Common myeloid progenitor, CD34-positive (primary cell): Measurements from ENCODE around the gene FN3K. TPM values are rescaled to one million over a fixed set of nuclear protein-coding genes. Genes with fewer than 3 reads are reported as not detected.

Experiments
- CTCF ChIA-PET: fragments of 350-600 bp; sonication (Branson Sonifier 250); formaldehyde crosslinking; loops from one replicate; lab custom pipeline; 2021; ENCODE audit warnings: antibody characterized with exemption; lab: Charles Lee
- POLR2A ChIA-PET: fragments of 350-600 bp; sonication (Branson Sonifier 250); formaldehyde crosslinking; loops from one replicate; lab custom pipeline; 2021; ENCODE audit warnings: antibody characterized with exemption; lab: Charles Lee
- DNase-seq, 3 donors: peaks; one replicate each; pipeline versions ENCODE4 v3.0.0 to v3.0.0-alpha.2; 2013
- H3K27ac ChIP-seq, 2 experiments: 1 replicate in 1 of 2; 2 replicates in 1 of 2; pipeline ENCODE4 v1.7.0; 2013; ENCODE audit warnings: inconsistent platforms in 2 of 2, low read length in 2 of 2, mild to moderate bottlenecking in 2 of 2, low read depth in 1 of 2, moderate library complexity in 1 of 2; ENCODE audit not compliant: severe bottlenecking in 2 of 2, insufficient read depth in 1 of 2, poor library complexity in 1 of 2
- H3K27me3 ChIP-seq, 5 experiments: replicated peaks in 2 of 5; 1 replicate in 3 of 5; 2 replicates in 2 of 5; pipeline versions ENCODE4 v1.6.1 to v1.7.0; 2013; ENCODE audit warnings: low read length in 4 of 5, mild to moderate bottlenecking in 2 of 5, moderate library complexity in 2 of 5, inconsistent platforms in 1 of 5; ENCODE audit not compliant: insufficient read depth in 5 of 5, control insufficient read depth in 4 of 5
- H3K36me3 ChIP-seq, 4 experiments: 1 replicate in 2 of 4; 2 replicates in 2 of 4; pipeline versions ENCODE4 v1.6.1 to v1.7.0; 2013; ENCODE audit warnings: low read length in 3 of 4, control low read depth in 1 of 4, mild to moderate bottlenecking in 1 of 4; ENCODE audit not compliant: control insufficient read depth in 4 of 4, insufficient read depth in 4 of 4
- H3K4me1 ChIP-seq, 4 experiments: 1 replicate in 3 of 4; 2 replicates in 1 of 4; pipeline versions ENCODE4 v1.6.1 to v1.7.1; 2013; ENCODE audit warnings: low read length in 3 of 4, mild to moderate bottlenecking in 3 of 4, control low read depth in 1 of 4, inconsistent platforms in 1 of 4, moderate library complexity in 1 of 4; ENCODE audit not compliant: control insufficient read depth in 4 of 4, insufficient read depth in 4 of 4; ENCODE audit errors: control extremely low read depth in 1 of 4
- H3K4me3 ChIP-seq, 7 experiments: 1 replicate in 4 of 7; 2 replicates in 3 of 7; pipeline versions ENCODE4 v1.5.1 to v1.7.0; 2013; ENCODE audit warnings: mild to moderate bottlenecking in 7 of 7, low read length in 6 of 7, moderate library complexity in 6 of 7, inconsistent platforms in 2 of 7, low read depth in 2 of 7, control low read depth in 1 of 7; ENCODE audit not compliant: insufficient read depth in 4 of 7, control insufficient read depth in 1 of 7; ENCODE audit errors: extremely low read depth in 1 of 7
- H3K9me3 ChIP-seq, 5 experiments: 1 replicate in 4 of 5; 2 replicates in 1 of 5; pipeline versions ENCODE4 v1.6.1 to v1.7.1; 2013; ENCODE audit warnings: low read length in 4 of 5, mild to moderate bottlenecking in 2 of 5, inconsistent platforms in 1 of 5, low read depth in 1 of 5, moderate library complexity in 1 of 5; ENCODE audit not compliant: control insufficient read depth in 4 of 5, insufficient read depth in 2 of 5; ENCODE audit errors: control extremely low read depth in 1 of 5
- WGBS: methylation state at CpG from one replicate; pipeline ENCODE4 v1.1.5; 2013; ENCODE audit not compliant: insufficient coverage; 5-methylcytosine and 5-hydroxymethylcytosine counted together
- polyA plus RNA-seq: library from polyadenylated mRNA; unstranded; fragments of 120-200 nt; gene quantifications from one replicate; pipeline ENCODE4 v1.2.1, GENCODE V29; 2013

The FN3K gene
- polyA plus RNA-seq = 10.8 TPM

- peaks cover 0 to 10% (median 10%) of the 10 kb centered on the region in 4 experiments for H3K4me1 ChIP-seq
- H3K36me3 ChIP-seq = peaks cover 3 to 18% (median 11%) of the 10 kb centered on the region in 4 experiments
- 9% methylated on average over 71 of the region's 101 CpGs for WGBS
- no peaks in the 10 kb centered on the region for H3K27me3 ChIP-seq
- ChIA-PET CTCF (no interaction called here), POLR2A (interaction anchor here (0.6 to 0.8 kb wide), 2 partner anchors 19 to 21 kb away, joined by 3 read pairs; partner anchors contain the start of gene FN3KRP)
- H3K27ac ChIP-seq = peak within 1 kb of the TSS in 1 of 2 experiments; percentile 34
- peaks cover 1 to 18% (median 8%) of the 10 kb centered on the region in 5 experiments for H3K9me3 ChIP-seq
- DNase-seq = peak; percentile 30 to 72 (median 59)
- H3K4me3 ChIP-seq = peak within 1 kb of the TSS; percentile 25 to 78 (median 60)
These were observed at the start of gene FN3K for GRCh38 chr17:82734987-82735866. Gene FN3K, plus strand, starts transcription at chr17:82735615. Its CDS starts 22 bp downstream, at chr17:82735637.

- Histone ChIP-seq H3K9me3 (peaks cover 0 to 5% (median 3%) of the 10 kb centered on the region in 5 experiments), H3K4me3 (no peak overlapping the region), H3K4me1 (no peaks in the 10 kb centered on the region), H3K27me3 (no peaks in the 10 kb centered on the region), H3K27ac (no peak overlapping the region), H3K36me3 (peaks cover 0 to 6% (median 0%) of the 10 kb centered on the region in 4 experiments)
- DNase-seq = no peak
- ChIA-PET CTCF (interaction anchor here (0.6 to 1.6 kb wide), 3 partner anchors 9 to 518 kb away, joined by 3 to 7 read pairs (median 3); no protein-coding TSS in a partner anchor), POLR2A (no interaction called here)
- WGBS = 97% methylated on average over 13 of the region's 19 CpGs
These were observed 48.8 kb upstream of the FN3K start for GRCh38 chr17:82686366-82687324.

GRCh38 chr17:82687375-82687861 lies 48.0 kb upstream of the FN3K start:
- Histone ChIP-seq H3K36me3 (peaks cover 0 to 9% (median 0%) of the 10 kb centered on the region in 4 experiments), H3K9me3 (peaks cover 0 to 1% (median 0%) of the 10 kb centered on the region in 5 experiments), H3K27ac (no peak overlapping the region), H3K4me3 (no peak overlapping the region), H3K27me3 (no peaks in the 10 kb centered on the region), H3K4me1 (no peaks in the 10 kb centered on the region)
- WGBS = 95% methylated on average over 9 of the region's 10 CpGs
- no peak for DNase-seq
- POLR2A ChIA-PET = no interaction called here
- CTCF ChIA-PET = interaction anchor here (1.0 to 1.6 kb wide), 2 partner anchors 10 to 19 kb away, joined by 3 to 7 read pairs; no protein-coding TSS in a partner anchor

- no peak for DNase-seq
- Histone ChIP-seq H3K9me3 (no peaks in the 10 kb centered on the region), H3K36me3 (peaks cover 0 to 9% (median 0%) of the 10 kb centered on the region in 4 experiments), H3K27ac (no peak overlapping the region), H3K4me1 (no peaks in the 10 kb centered on the region), H3K4me3 (no peak overlapping the region), H3K27me3 (no peaks in the 10 kb centered on the region)
- CTCF ChIA-PET = interaction anchor here (1.6 kb wide), 1 partner anchor 10 kb away, joined by 7 read pairs; no protein-coding TSS in a partner anchor
- POLR2A ChIA-PET = interaction anchor here (0.8 kb wide), 1 partner anchor 253 kb away, joined by 4 read pairs; no protein-coding TSS in a partner anchor
- WGBS = 98% methylated on average over 6 of the region's 9 CpGs
These were observed 47.5 kb upstream of the FN3K start for GRCh38 chr17:82687871-82688270.

GRCh38 chr17:82689077-82689476 lies 46.3 kb upstream of the FN3K start:
- Histone ChIP-seq H3K27ac (no peak overlapping the region), H3K36me3 (peaks cover 0 to 9% (median 0%) of the 10 kb centered on the region in 4 experiments), H3K4me1 (no peaks in the 10 kb centered on the region), H3K27me3 (no peaks in the 10 kb centered on the region), H3K4me3 (no peak overlapping the region), H3K9me3 (peaks cover 0 to 3% (median 0%) of the 10 kb centered on the region in 5 experiments)
- no peak for DNase-seq
- 91% methylated on average over 8 of the region's 8 CpGs for WGBS
- CTCF ChIA-PET = interaction anchor here (0.8 to 1.2 kb wide), 2 partner anchors 21 to 132 kb away, joined by 3 to 6 read pairs; no protein-coding TSS in a partner anchor
- POLR2A ChIA-PET = interaction anchor here (0.6 kb wide), 1 partner anchor 111 kb away, joined by 3 read pairs; no protein-coding TSS in a partner anchor

GRCh38 chr17:82690786-82691489 lies 44.5 kb upstream of the FN3K start:
- Histone ChIP-seq H3K4me1 (no peaks in the 10 kb centered on the region), H3K27me3 (no peaks in the 10 kb centered on the region), H3K27ac (no peak overlapping the region), H3K4me3 (no peak overlapping the region), H3K9me3 (peaks cover 0 to 14% (median 6%) of the 10 kb centered on the region in 5 experiments), H3K36me3 (peaks cover 0 to 9% (median 0%) of the 10 kb centered on the region in 4 experiments)
- WGBS = 88% methylated on average over 12 of the region's 18 CpGs
- CTCF ChIA-PET = no interaction called here
- POLR2A ChIA-PET = no interaction called here
- DNase-seq = no peak
